ENCODE data around the gene PHACTR3.

Gene PHACTR3

GRCh38 chr20:59775687-59776055 is 171.3 kb downstream of the PHACTR3 start:
- TF ChIP-seq CTCF (IDR thresholded peaks at IDR 0.05; ENCODE audit: low read depth, low read length, missing control alignments), result no peak

GRCh38 chr20:59776059-59776603 is 171.8 kb downstream of the PHACTR3 start:
- no peak for TF ChIP-seq CTCF (IDR thresholded peaks at IDR 0.05; ENCODE audit: low read depth, low read length, missing control alignments)
- no peak for DNase-seq (ENCODE audit: extremely low read depth, low read depth)
- no peak overlapping the region for H3K4me3 ChIP-seq (replicated peaks; ENCODE audit: low read depth, low read length)

More at GRCh38 chr20:59775687-59776055, 171.3 kb downstream of the PHACTR3 start:
- no peak overlapping the region for H3K4me3 ChIP-seq (replicated peaks; ENCODE audit: low read depth, low read length)
- no peak for DNase-seq (ENCODE audit: extremely low read depth, low read depth)

- no peak for DNase-seq (ENCODE audit: extremely low read depth, low read depth)
- no peak for TF ChIP-seq CTCF (IDR thresholded peaks at IDR 0.05; ENCODE audit: low read depth, low read length, missing control alignments)
- no peak overlapping the region for H3K4me3 ChIP-seq (replicated peaks; ENCODE audit: low read depth, low read length)
Measured at GRCh38 chr20:59776626-59777330, 172.4 kb downstream of the PHACTR3 start.

GRCh38 chr20:59777331-59777725 is 173.0 kb downstream of the PHACTR3 start:
- DNase-seq (ENCODE audit: extremely low read depth, low read depth), result no peak
- no peak for TF ChIP-seq CTCF (IDR thresholded peaks at IDR 0.05; ENCODE audit: low read depth, low read length, missing control alignments)

GRCh38 chr20:59777814-59778575 is 173.7 kb downstream of the PHACTR3 start:
- no peak overlapping the region for H3K4me3 ChIP-seq (replicated peaks; ENCODE audit: low read depth, low read length)
- no peak for TF ChIP-seq CTCF (IDR thresholded peaks at IDR 0.05; ENCODE audit: low read depth, low read length, missing control alignments)
- no peak for DNase-seq (ENCODE audit: extremely low read depth, low read depth)

More at GRCh38 chr20:59777331-59777725, 173.0 kb downstream of the PHACTR3 start:
- H3K4me3 ChIP-seq (replicated peaks; ENCODE audit: low read depth, low read length), result no peak overlapping the region

GRCh38 chr20:59778615-59779200 is 174.4 kb downstream of the PHACTR3 start:
- no peak overlapping the region for H3K4me3 ChIP-seq (replicated peaks; ENCODE audit: low read depth, low read length)
- TF ChIP-seq CTCF (IDR thresholded peaks at IDR 0.05; ENCODE audit: low read depth, low read length, missing control alignments), result no peak
- no peak for DNase-seq (ENCODE audit: extremely low read depth, low read depth)

Data from HFF-Myc (cell line).